ENCODE results near the gene SIGLECL1.

- TF ChIP-seq POLR2A (IDR thresholded peaks at IDR 0.05) (no peak), CTCF (IDR thresholded peaks at IDR 0.05) (no peak), POLR2AphosphoS5 (IDR thresholded peaks at IDR 0.05) (no peak), EP300 (IDR thresholded peaks at IDR 0.05) (no peak)
Measured at GRCh38 chr19:51316688-51317087, 65.8 kb downstream of the SIGLECL1 start.

Measured in gastroesophageal sphincter (tissue), 3 donors.